Measurements from ENCODE around the gene MTLN.

MTLN gene

DNA sequence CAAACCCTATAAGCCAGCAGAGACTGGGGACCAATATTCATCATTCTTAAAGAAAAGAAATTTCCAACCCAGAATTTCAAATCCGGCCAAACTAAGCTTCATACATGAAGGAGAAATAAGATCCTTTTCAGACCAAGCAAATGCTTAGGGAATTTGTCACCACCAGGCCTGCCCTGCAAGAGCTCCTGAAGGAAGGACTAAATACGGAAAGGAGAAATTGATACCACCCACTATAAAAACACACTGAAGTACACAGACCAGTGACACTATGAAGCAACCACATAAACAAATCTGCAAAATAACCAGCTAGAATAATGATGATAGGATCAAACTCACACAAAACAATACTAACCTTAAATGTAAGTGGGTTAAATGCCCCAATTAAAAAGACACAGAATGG lies 29.9 kb downstream of the MTLN start:
- no peaks in the 10 kb centered on the region for H3K79me1 ChIP-seq (ENCODE audit: low read depth, low read length)
- H3K9me3 ChIP-seq (replicated peaks in 1 of 2; ENCODE audit: control insufficient read depth in 2 of 2, insufficient read depth in 1 of 2, low read depth in 1 of 2, low read length in 2 of 2) = peaks cover 7 to 9% of the 10 kb centered on the region in 2 donors
- no peak overlapping the region for H2BK12ac ChIP-seq (ENCODE audit: low read length)
- no peak overlapping the region for H3K14ac ChIP-seq (ENCODE audit: low read length)
- no peak overlapping the region for H3K18ac ChIP-seq (ENCODE audit: low read length)
- no peak overlapping the region for H3K23ac ChIP-seq (ENCODE audit: low read depth, low read length, poor library complexity)
- no peak overlapping the region for H2BK5ac ChIP-seq (ENCODE audit: low read length)
- no peaks in the 10 kb centered on the region for H3K4me1 ChIP-seq (ENCODE audit: control insufficient read depth in 2 of 2, insufficient read depth in 1 of 2, low read depth in 1 of 2, low read length in 2 of 2)
- no peaks in the 10 kb centered on the region for H3K36me3 ChIP-seq (replicated peaks in 1 of 2; ENCODE audit: control insufficient read depth in 2 of 2, insufficient read depth in 2 of 2, low read length in 2 of 2)
- H4K8ac ChIP-seq (ENCODE audit: low read depth, low read length) = no peak overlapping the region
- DNase-seq (ENCODE audit: low spot score) = no peak
- no peak overlapping the region for H2AK5ac ChIP-seq (ENCODE audit: low read depth, low read length)
- no peak overlapping the region for H2BK15ac ChIP-seq (ENCODE audit: low read length)
- H4K91ac ChIP-seq (ENCODE audit: low read depth, low read length, poor library complexity) = no peak overlapping the region
- WGBS, 2 donors (ENCODE audit: extremely low coverage in 2 of 2, insufficient read length in 2 of 2, insufficient replicate concordance in 1 of 2) = no CpG with 5 or more reads among the region's 2 CpGs
- no peak overlapping the region for H2BK120ac ChIP-seq (ENCODE audit: low read depth, low read length)
- H3K4ac ChIP-seq (ENCODE audit: low read length) = no peak overlapping the region
- no peak overlapping the region for H2AFZ ChIP-seq (ENCODE audit: low read length)
- H3K27me3 ChIP-seq (ENCODE audit: control insufficient read depth in 3 of 3, insufficient read depth in 3 of 3, low read depth in 1 of 3, low read length in 3 of 3) = no peaks in the 10 kb centered on the region
- H3K4me2 ChIP-seq (ENCODE audit: insufficient read depth, low read length, poor library complexity, severe bottlenecking) = no peak overlapping the region
- no peak overlapping the region for H3K27ac ChIP-seq (replicated peaks; ENCODE audit: low read length)
- H3K9ac ChIP-seq (ENCODE audit: low read depth, low read length, poor library complexity) = no peak overlapping the region
- H3K4me3 ChIP-seq (ENCODE audit: low read length in 2 of 2) = no peak overlapping the region

GRCh38 chr2:110180036-110180435 lies 32.3 kb downstream of the MTLN start:
- Histone ChIP-seq H3K27me3 (ENCODE audit: control insufficient read depth in 3 of 3, insufficient read depth in 3 of 3, low read depth in 1 of 3, low read length in 3 of 3) (no peaks in the 10 kb centered on the region), H3K9me3 (replicated peaks in 1 of 2; ENCODE audit: control insufficient read depth in 2 of 2, insufficient read depth in 1 of 2, low read depth in 1 of 2, low read length in 2 of 2) (peaks cover 7 to 9% of the 10 kb centered on the region in 2 donors), H3K14ac (ENCODE audit: low read length) (no peak overlapping the region), H2BK120ac (ENCODE audit: low read depth, low read length) (no peak overlapping the region), H2AK5ac (ENCODE audit: low read depth, low read length) (no peak overlapping the region), H3K4me2 (ENCODE audit: insufficient read depth, low read length, poor library complexity, severe bottlenecking) (no peak overlapping the region), H4K8ac (ENCODE audit: low read depth, low read length) (no peak overlapping the region), H3K23ac (ENCODE audit: low read depth, low read length, poor library complexity) (no peak overlapping the region), H3K4me1 (ENCODE audit: control insufficient read depth in 2 of 2, insufficient read depth in 1 of 2, low read depth in 1 of 2, low read length in 2 of 2) (no peaks in the 10 kb centered on the region), H3K79me1 (ENCODE audit: low read depth, low read length) (no peaks in the 10 kb centered on the region), H3K36me3 (replicated peaks in 1 of 2; ENCODE audit: control insufficient read depth in 2 of 2, insufficient read depth in 2 of 2, low read length in 2 of 2) (no peaks in the 10 kb centered on the region), H2BK12ac (ENCODE audit: low read length) (no peak overlapping the region), H3K27ac (replicated peaks; ENCODE audit: low read length) (no peak overlapping the region), H3K18ac (ENCODE audit: low read length) (no peak overlapping the region), H2BK15ac (ENCODE audit: low read length) (no peak overlapping the region), H2AFZ (ENCODE audit: low read length) (no peak overlapping the region), H3K9ac (ENCODE audit: low read depth, low read length, poor library complexity) (no peak overlapping the region), H3K4ac (ENCODE audit: low read length) (no peak overlapping the region), H3K4me3 (ENCODE audit: low read length in 2 of 2) (no peak overlapping the region), H4K91ac (ENCODE audit: low read depth, low read length, poor library complexity) (no peak overlapping the region), H2BK5ac (ENCODE audit: low read length) (no peak overlapping the region)
- no peak for DNase-seq (ENCODE audit: low spot score)

DNA sequence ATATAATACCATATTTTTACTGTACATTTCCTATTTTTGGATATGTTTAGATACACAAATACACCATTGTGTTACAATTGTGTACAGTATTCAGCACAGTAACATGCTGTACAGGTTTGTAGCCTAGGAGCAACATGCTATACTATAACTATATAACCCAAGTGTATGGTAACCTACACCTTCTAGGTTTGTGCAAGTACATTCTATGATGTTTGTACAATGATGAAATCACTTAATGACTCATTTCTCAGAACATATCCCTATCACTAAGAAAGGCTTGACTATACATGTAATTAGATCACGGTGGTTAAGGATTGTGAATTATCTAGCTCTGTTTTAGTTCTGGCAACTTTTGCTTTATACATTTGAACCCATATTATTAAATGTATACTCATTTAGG lies 38.8 kb downstream of the MTLN start:
- Histone ChIP-seq H3K4me1 (ENCODE audit: control insufficient read depth in 2 of 2, insufficient read depth in 1 of 2, low read depth in 1 of 2, low read length in 2 of 2) (no peaks in the 10 kb centered on the region), H2AFZ (ENCODE audit: low read length) (no peak overlapping the region), H2BK5ac (ENCODE audit: low read length) (no peak overlapping the region), H3K23ac (ENCODE audit: low read depth, low read length, poor library complexity) (no peak overlapping the region), H2AK5ac (ENCODE audit: low read depth, low read length) (no peak overlapping the region), H3K9ac (ENCODE audit: low read depth, low read length, poor library complexity) (no peak overlapping the region), H2BK15ac (ENCODE audit: low read length) (no peak overlapping the region), H3K9me3 (replicated peaks in 1 of 2; ENCODE audit: control insufficient read depth in 2 of 2, insufficient read depth in 1 of 2, low read depth in 1 of 2, low read length in 2 of 2) (no peaks in the 10 kb centered on the region), H3K36me3 (replicated peaks in 1 of 2; ENCODE audit: control insufficient read depth in 2 of 2, insufficient read depth in 2 of 2, low read length in 2 of 2) (no peaks in the 10 kb centered on the region), H3K27me3 (ENCODE audit: control insufficient read depth in 3 of 3, insufficient read depth in 3 of 3, low read depth in 1 of 3, low read length in 3 of 3) (no peaks in the 10 kb centered on the region), H3K18ac (ENCODE audit: low read length) (no peak overlapping the region), H3K4ac (ENCODE audit: low read length) (no peak overlapping the region), H3K14ac (ENCODE audit: low read length) (no peak overlapping the region), H3K79me1 (ENCODE audit: low read depth, low read length) (no peaks in the 10 kb centered on the region), H4K8ac (ENCODE audit: low read depth, low read length) (no peak overlapping the region), H2BK12ac (ENCODE audit: low read length) (no peak overlapping the region), H2BK120ac (ENCODE audit: low read depth, low read length) (no peak overlapping the region), H4K91ac (ENCODE audit: low read depth, low read length, poor library complexity) (no peak overlapping the region), H3K4me3 (ENCODE audit: low read length in 2 of 2) (no peak overlapping the region), H3K4me2 (ENCODE audit: insufficient read depth, low read length, poor library complexity, severe bottlenecking) (no peak overlapping the region), H3K27ac (replicated peaks; ENCODE audit: low read length) (no peak overlapping the region)
- WGBS, 2 donors (ENCODE audit: extremely low coverage in 2 of 2, insufficient read length in 2 of 2, insufficient replicate concordance in 1 of 2) = no CpG with 5 or more reads among the region's 1 CpG
- no peak for DNase-seq (ENCODE audit: low spot score)

DNA sequence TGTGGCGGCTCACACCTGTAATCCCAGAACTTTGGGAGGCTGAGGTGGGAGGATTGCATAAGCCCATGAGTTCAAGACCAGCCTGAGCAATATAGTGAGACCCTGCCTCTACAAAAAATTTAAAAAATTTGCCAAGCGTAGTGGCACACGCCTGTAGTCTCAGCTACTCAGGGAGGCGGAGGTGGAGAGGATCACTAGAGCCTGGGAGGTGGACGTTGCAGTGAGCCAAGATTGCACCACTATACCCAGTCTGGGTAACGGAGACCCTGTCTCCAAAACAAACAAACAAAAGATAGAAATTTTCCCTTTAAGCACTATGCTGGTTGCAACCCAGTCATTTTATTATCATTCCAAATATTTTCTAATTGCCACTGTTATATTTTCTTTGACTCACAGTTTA lies 39.8 kb downstream of the MTLN start:
- Histone ChIP-seq H3K36me3 (replicated peaks in 1 of 2; ENCODE audit: control insufficient read depth in 2 of 2, insufficient read depth in 2 of 2, low read length in 2 of 2) (no peaks in the 10 kb centered on the region), H2AK5ac (ENCODE audit: low read depth, low read length) (no peak overlapping the region), H3K4me2 (ENCODE audit: insufficient read depth, low read length, poor library complexity, severe bottlenecking) (no peak overlapping the region), H2BK15ac (ENCODE audit: low read length) (no peak overlapping the region), H4K91ac (ENCODE audit: low read depth, low read length, poor library complexity) (no peak overlapping the region), H3K9ac (ENCODE audit: low read depth, low read length, poor library complexity) (no peak overlapping the region), H2AFZ (ENCODE audit: low read length) (no peak overlapping the region), H3K4ac (ENCODE audit: low read length) (no peak overlapping the region), H3K4me1 (ENCODE audit: control insufficient read depth in 2 of 2, insufficient read depth in 1 of 2, low read depth in 1 of 2, low read length in 2 of 2) (no peaks in the 10 kb centered on the region), H3K27me3 (ENCODE audit: control insufficient read depth in 3 of 3, insufficient read depth in 3 of 3, low read depth in 1 of 3, low read length in 3 of 3) (no peaks in the 10 kb centered on the region), H4K8ac (ENCODE audit: low read depth, low read length) (no peak overlapping the region), H3K23ac (ENCODE audit: low read depth, low read length, poor library complexity) (no peak overlapping the region), H3K9me3 (replicated peaks in 1 of 2; ENCODE audit: control insufficient read depth in 2 of 2, insufficient read depth in 1 of 2, low read depth in 1 of 2, low read length in 2 of 2) (no peaks in the 10 kb centered on the region), H2BK120ac (ENCODE audit: low read depth, low read length) (no peak overlapping the region), H3K18ac (ENCODE audit: low read length) (no peak overlapping the region), H3K4me3 (ENCODE audit: low read length in 2 of 2) (no peak overlapping the region), H2BK12ac (ENCODE audit: low read length) (no peak overlapping the region), H3K27ac (replicated peaks; ENCODE audit: low read length) (no peak overlapping the region), H3K79me1 (ENCODE audit: low read depth, low read length) (no peaks in the 10 kb centered on the region), H2BK5ac (ENCODE audit: low read length) (no peak overlapping the region), H3K14ac (ENCODE audit: low read length) (no peak overlapping the region)
- no peak for DNase-seq (ENCODE audit: low spot score)
- WGBS, 2 donors (ENCODE audit: extremely low coverage in 2 of 2, insufficient read length in 2 of 2, insufficient replicate concordance in 1 of 2) = no CpG with 5 or more reads among the region's 6 CpGs

All from neuronal stem cell (in vitro differentiated cells).